Gastroesophageal sphincter (tissue), 4 donors: ENCODE data around the gene MACROH2A2. TPM values are rescaled to one million over a fixed set of nuclear protein-coding genes. Genes with fewer than 3 reads are reported as not detected.
"Not testable (repeated sequence)": the region's sequence is repeated elsewhere in the genome, so short reads cannot be mapped to it uniquely, and the experiment has no call there.

Source experiments
- ATAC-seq: fragments of 150-250 bp; one replicate; pipeline ENCODE4 v1.9.1; 2016; ENCODE audit warnings: mild to moderate bottlenecking, moderate library complexity
- H3K27ac ChIP-seq, 4 donors: fragments of 200-600 bp; sonication (generic) in 3 of 4; 1 replicate in 3 of 4; 2 replicates in 1 of 4; pipeline ENCODE4 v1.5.1; 2016 to 2019
- H3K27me3 ChIP-seq: fragments of 200-600 bp; sonication (generic); one replicate; pipeline ENCODE4 v1.5.1; 2019
- H3K36me3 ChIP-seq, 2 donors: fragments of 200-600 bp; sonication (generic); one replicate each; pipeline ENCODE4 v1.5.1; 2019; ENCODE audit warnings: control low read depth in 1 of 2
- H3K4me1 ChIP-seq, 3 donors: fragments of 200-600 bp; sonication (generic); 1 replicate in 2 of 3; 2 replicates in 1 of 3; pipeline ENCODE4 v1.5.1; 2016 to 2019; ENCODE audit warnings: control low read depth in 2 of 3
- H3K4me3 ChIP-seq, 2 donors: fragments of 200-600 bp; sonication (generic); one replicate each; pipeline ENCODE4 v1.5.1; 2019; ENCODE audit warnings: mild to moderate bottlenecking in 1 of 2, moderate library complexity in 1 of 2
- H3K9me3 ChIP-seq, 3 donors: fragments of 200-600 bp; sonication (generic); one replicate each; pipeline ENCODE4 v1.5.1; 2017 to 2019; ENCODE audit warnings: control low read depth in 2 of 3
- EP300 ChIP-seq: sonication (generic); formaldehyde crosslinking; IDR thresholded peaks from one replicate; pipeline ENCODE4 v1.6.1; 2017; ENCODE audit warnings: antibody characterized with exemption, mild to moderate bottlenecking
- POLR2A ChIP-seq, 2 donors: fragments of 450-650 bp; IDR thresholded peaks; one replicate each; pipeline ENCODE4 v1.6.1; 2017; ENCODE audit warnings: antibody characterized with exemption in 2 of 2, mild to moderate bottlenecking in 2 of 2, moderate library complexity in 1 of 2
- POLR2AphosphoS5 ChIP-seq: sonication (generic); formaldehyde crosslinking; IDR thresholded peaks from one replicate; pipeline ENCODE4 v1.6.1; 2017; ENCODE audit warnings: antibody characterized with exemption
- WGBS, 2 donors: methylation state at CpG; one replicate each; pipeline ENCODE4 v1.1.5; 2018; ENCODE audit warnings: low coverage in 1 of 2; 5-methylcytosine and 5-hydroxymethylcytosine counted together
- total RNA-seq, 4 donors: library from RNA; depleted of rRNA; stranded (reverse); fragments of >200 nt; gene quantifications; one replicate each; pipeline ENCODE4 v1.1.0, GENCODE V29; 2016
- TF ChIP-seq, protein P1 (sequence below), 4 experiments: fragments of 200-600 bp in 2 of 4; fragments of 450-650 bp in 2 of 4; sonication (generic) in 1 of 4; IDR thresholded peaks; one replicate each; pipeline ENCODE4 v1.5.1; 2017 to 2019; ENCODE audit warnings: antibody characterized with exemption in 4 of 4, mild to moderate bottlenecking in 2 of 4, moderate library complexity in 2 of 4

MACROH2A2 gene
- total RNA-seq, 4 donors from 2014 or later, result 8.2 to 22.9 (median 13.7) TPM

DNA sequence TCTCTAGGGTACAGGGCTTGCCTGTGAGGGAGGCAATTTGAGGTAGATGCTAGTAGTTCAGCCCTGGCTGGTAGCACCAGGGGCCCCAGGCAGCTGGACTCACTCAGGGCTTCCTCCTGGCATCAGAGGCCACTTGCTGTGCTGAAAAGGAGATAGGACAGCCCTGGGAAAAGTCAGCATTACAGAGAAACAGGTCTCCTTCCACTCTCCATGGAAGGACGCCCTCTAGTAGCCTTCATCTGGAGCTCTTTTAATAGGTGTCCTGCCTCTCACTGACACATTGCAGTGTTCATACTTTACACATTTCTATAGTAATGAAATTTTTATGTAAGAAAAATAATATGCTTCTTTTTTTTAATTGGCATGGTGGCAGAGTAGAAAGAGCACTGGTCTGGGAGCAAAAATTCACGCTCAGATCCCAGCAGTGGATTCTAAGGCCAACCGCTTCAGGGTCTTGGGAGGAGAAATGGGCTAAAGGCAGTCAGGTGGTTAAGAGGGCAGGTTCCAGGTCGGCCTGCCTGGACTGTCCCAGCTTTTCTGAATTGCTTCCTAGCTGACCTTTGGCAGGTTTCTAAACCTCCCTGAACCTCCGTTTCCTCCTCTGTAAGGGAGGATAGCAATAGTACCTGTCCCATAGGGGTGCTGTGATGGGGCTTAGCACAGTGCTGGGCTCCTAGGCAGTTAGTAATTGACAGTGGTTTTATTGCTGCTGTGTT is 44.2 kb downstream of the MACROH2A2 start:
- Histone ChIP-seq H3K4me3 (no peak overlapping the region), H3K4me1 (no peaks in the 10 kb centered on the region), H3K36me3 (peaks cover 0 to 99% of the 10 kb centered on the region in 2 donors), H3K27me3 (no peaks in the 10 kb centered on the region), H3K27ac (no peak overlapping the region), H3K9me3 (no peaks in the 10 kb centered on the region)
- WGBS, 2 donors, result 88% methylated on average over 3 of the region's 5 CpGs; no CpG with 5 or more reads in 1 of the 2 donors
- ATAC-seq, result no peak
- no peak for TF ChIP-seq POLR2AphosphoS5
- TF ChIP-seq POLR2A (IDR thresholded peaks at IDR 0.05), result no peak
- TF ChIP-seq EP300, result no peak
- TF ChIP-seq, protein P1, sequence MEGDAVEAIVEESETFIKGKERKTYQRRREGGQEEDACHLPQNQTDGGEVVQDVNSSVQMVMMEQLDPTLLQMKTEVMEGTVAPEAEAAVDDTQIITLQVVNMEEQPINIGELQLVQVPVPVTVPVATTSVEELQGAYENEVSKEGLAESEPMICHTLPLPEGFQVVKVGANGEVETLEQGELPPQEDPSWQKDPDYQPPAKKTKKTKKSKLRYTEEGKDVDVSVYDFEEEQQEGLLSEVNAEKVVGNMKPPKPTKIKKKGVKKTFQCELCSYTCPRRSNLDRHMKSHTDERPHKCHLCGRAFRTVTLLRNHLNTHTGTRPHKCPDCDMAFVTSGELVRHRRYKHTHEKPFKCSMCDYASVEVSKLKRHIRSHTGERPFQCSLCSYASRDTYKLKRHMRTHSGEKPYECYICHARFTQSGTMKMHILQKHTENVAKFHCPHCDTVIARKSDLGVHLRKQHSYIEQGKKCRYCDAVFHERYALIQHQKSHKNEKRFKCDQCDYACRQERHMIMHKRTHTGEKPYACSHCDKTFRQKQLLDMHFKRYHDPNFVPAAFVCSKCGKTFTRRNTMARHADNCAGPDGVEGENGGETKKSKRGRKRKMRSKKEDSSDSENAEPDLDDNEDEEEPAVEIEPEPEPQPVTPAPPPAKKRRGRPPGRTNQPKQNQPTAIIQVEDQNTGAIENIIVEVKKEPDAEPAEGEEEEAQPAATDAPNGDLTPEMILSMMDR (IDR thresholded peaks at IDR 0.05), result no peak

DNA sequence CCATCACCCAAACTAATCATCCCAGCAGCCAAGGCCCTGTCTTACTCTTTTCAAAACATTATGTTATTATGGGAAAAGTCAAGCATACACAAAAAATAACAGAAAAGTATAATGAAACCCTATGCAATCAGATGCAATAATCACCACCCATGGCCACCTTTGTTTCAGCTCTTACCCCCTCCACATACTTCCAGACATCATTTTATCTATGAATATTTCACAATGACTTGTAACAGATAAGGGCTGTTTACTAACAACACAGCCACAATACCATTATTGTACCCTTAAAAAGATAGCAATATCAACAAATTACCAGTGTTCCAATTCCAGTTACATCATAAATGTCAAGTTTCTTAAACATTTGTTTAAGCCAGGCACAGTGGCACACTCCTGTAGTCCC is 44.8 kb downstream of the MACROH2A2 start:
- Histone ChIP-seq H3K9me3 (no peaks in the 10 kb centered on the region), H3K4me1 (no peaks in the 10 kb centered on the region), H3K27me3 (no peaks in the 10 kb centered on the region), H3K27ac (no peak overlapping the region), H3K36me3 (peaks cover 0 to 99% of the 10 kb centered on the region in 2 donors), H3K4me3 (no peak overlapping the region)
- ATAC-seq, result no peak
- no peak for TF ChIP-seq POLR2A (IDR thresholded peaks at IDR 0.05)
- no peak for TF ChIP-seq EP300
- TF ChIP-seq POLR2AphosphoS5, result no peak
- TF ChIP-seq, protein P1 (IDR thresholded peaks at IDR 0.05), result no peak

DNA sequence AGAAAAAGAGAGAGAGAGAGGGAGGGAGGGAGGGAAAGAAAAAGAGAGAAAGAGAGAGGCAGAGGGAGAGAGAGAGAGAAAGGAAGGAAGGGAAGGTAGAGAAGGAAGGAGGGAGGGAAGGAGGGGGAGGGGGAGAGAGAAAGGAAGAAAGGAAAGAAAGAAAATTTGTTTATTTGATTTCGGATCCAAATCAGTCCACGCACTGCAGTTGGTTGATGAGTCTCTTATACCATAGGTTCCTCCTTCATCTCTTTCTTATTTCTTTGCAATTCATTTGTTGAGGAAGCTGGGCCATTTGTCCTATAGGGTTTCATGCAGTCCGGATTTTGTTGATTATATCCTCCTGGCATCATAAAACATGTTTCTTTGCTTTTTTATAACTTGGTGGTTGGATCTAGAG is 45.6 kb downstream of the MACROH2A2 start:
- Histone ChIP-seq H3K27ac (no peak overlapping the region), H3K9me3 (no peaks in the 10 kb centered on the region), H3K4me1 (no peaks in the 10 kb centered on the region), H3K4me3 (no peak overlapping the region), H3K27me3 (no peaks in the 10 kb centered on the region), H3K36me3 (peaks cover 0 to 95% of the 10 kb centered on the region in 2 donors)
- 90 to 95% methylated on average over 3 of the region's 3 CpGs for WGBS, 2 donors
- TF ChIP-seq POLR2A (IDR thresholded peaks at IDR 0.05) (no peak), POLR2AphosphoS5 (no peak), EP300 (no peak)
- TF ChIP-seq, protein P1 (IDR thresholded peaks at IDR 0.05), result no peak
- ATAC-seq, result no peak

DNA sequence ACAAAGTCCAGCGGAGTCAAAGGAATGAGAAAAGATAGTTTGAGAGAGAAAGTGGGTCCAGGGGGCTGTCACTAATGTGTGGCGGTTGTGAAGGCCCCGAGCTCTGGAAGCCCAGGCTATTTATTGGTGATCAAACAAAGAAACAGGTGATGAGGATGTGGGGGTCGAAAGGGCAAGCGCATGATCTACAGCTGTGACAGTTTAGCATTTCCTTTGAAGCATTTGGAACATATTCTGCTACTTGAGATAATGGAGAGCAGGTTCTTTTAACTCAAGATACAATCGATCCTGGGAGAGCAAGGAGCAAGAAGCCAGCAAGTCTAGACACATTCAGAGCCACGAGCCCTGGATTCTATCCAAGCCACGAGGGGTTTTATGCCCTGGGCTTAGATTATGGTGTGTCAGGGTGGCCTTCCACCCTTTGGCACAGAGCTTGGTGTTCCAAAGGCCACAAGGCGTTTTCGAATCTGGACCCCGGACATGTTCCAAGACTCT is 48.5 kb downstream of the MACROH2A2 start:
- not testable (repeated sequence) for H3K9me3 ChIP-seq, H3K4me1 ChIP-seq, H3K27ac ChIP-seq, ATAC-seq, H3K27me3 ChIP-seq, H3K4me3 ChIP-seq
- peaks cover 0 to 71% of the 10 kb centered on the region in 2 donors for H3K36me3 ChIP-seq
- 77 to 85% methylated on average over 4 to 8 of the region's 11 CpGs for WGBS, 2 donors

DNA sequence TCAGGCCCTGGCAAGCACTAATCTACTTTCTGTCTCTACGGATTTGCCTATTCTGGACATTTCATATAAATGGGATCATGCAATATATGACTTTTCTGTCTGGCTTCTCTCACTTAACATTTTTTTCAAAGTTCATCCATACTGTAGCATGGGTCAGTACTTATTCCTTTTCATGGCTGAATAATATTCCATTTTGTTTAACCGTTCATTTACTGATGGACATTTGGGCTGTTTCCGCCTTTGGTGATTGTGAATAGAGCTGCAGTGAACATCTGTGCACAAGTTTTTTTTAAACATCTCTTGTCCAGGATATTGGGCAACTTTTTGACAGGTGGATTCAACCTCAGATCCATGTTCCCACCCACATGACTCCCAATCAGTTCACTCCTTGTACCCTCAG is 49.0 kb downstream of the MACROH2A2 start:
- ATAC-seq, result no peak
- no peaks in the 10 kb centered on the region for H3K4me1 ChIP-seq
- peaks cover 0 to 67% of the 10 kb centered on the region in 2 donors for H3K36me3 ChIP-seq
- H3K27ac ChIP-seq, result no peak overlapping the region
- TF ChIP-seq EP300 (no peak), POLR2A (IDR thresholded peaks at IDR 0.05) (no peak), POLR2AphosphoS5 (no peak)
- TF ChIP-seq, protein P1 (IDR thresholded peaks at IDR 0.05), result no peak
- no peaks in the 10 kb centered on the region for H3K27me3 ChIP-seq
- 62 to 80% methylated on average over 1 to 3 of the region's 3 CpGs for WGBS, 2 donors
- H3K9me3 ChIP-seq, result no peaks in the 10 kb centered on the region
- H3K4me3 ChIP-seq, result no peak overlapping the region
